DOHH2 (cell line): Measurements from ENCODE around the gene CRTAP.

Experiments
- H3F3A ChIP-seq: fragments of 200-600 bp; sonication (generic), shearing (Covaris generic); 2 replicates; pipeline ENCODE4 v1.6.0; 2016; ENCODE audit warnings: antibody characterized with exemption, mild to moderate bottlenecking; ENCODE audit not compliant: control insufficient read depth, insufficient read depth
- H3K27ac ChIP-seq: fragments of 200-600 bp; sonication (generic); 2 replicates; pipeline ENCODE4 v1.5.1; 2014; ENCODE audit warnings: low read depth, mild to moderate bottlenecking, low read length, moderate library complexity
- H3K27me3 ChIP-seq: fragments of 200-600 bp; sonication (generic); 2 replicates; pipeline ENCODE4 v1.6.1; 2014; ENCODE audit warnings: mild to moderate bottlenecking, low read length, mixed read lengths; ENCODE audit not compliant: control insufficient read depth
- H3K36me3 ChIP-seq: fragments of 200-600 bp; sonication (generic); 2 replicates; pipeline ENCODE4 v1.6.1; 2014; ENCODE audit warnings: mild to moderate bottlenecking, low read length, moderate library complexity, mixed read lengths; ENCODE audit not compliant: control insufficient read depth
- H3K4me1 ChIP-seq: fragments of 200-600 bp; sonication (generic); 2 replicates; pipeline ENCODE4 v1.6.1; 2014; ENCODE audit warnings: mild to moderate bottlenecking, low read length, mixed read lengths; ENCODE audit not compliant: control insufficient read depth
- H3K4me2 ChIP-seq: fragments of 200-600 bp; sonication (generic); 2 replicates; pipeline ENCODE4 v1.6.0; 2014; ENCODE audit warnings: mild to moderate bottlenecking, low read length, moderate library complexity
- H3K4me3 ChIP-seq: fragments of 200-600 bp; sonication (generic); 2 replicates; pipeline ENCODE4 v1.5.1; 2014; ENCODE audit warnings: mild to moderate bottlenecking, low read length, mixed read lengths
- H3K79me2 ChIP-seq: fragments of 200-600 bp; sonication (generic); 2 replicates; pipeline ENCODE4 v1.6.1; 2014; ENCODE audit warnings: mild to moderate bottlenecking, low read length, mixed read lengths; ENCODE audit not compliant: control insufficient read depth
- H3K9me2 ChIP-seq: fragments of 200-600 bp; sonication (generic); replicated peaks from 2 replicates; pipeline ENCODE4 v1.6.1; 2014; ENCODE audit warnings: mild to moderate bottlenecking, low read length, mixed read lengths; ENCODE audit not compliant: control insufficient read depth
- H3K9me3 ChIP-seq: fragments of 200-600 bp; sonication (generic); 2 replicates; pipeline ENCODE4 v1.6.1; 2014; ENCODE audit warnings: antibody characterized with exemption, low read length, mixed read lengths; ENCODE audit not compliant: control insufficient read depth, insufficient read depth
- H4K20me1 ChIP-seq: fragments of 200-600 bp; sonication (generic); 2 replicates; pipeline ENCODE4 v1.6.0; 2014; ENCODE audit warnings: low read depth, mild to moderate bottlenecking, antibody characterized with exemption, low read length, moderate library complexity; ENCODE audit not compliant: control insufficient read depth, insufficient read depth
- CTCF ChIP-seq: fragments of 200-600 bp; sonication (generic); IDR thresholded peaks from one replicate; pipeline ENCODE4 v1.5.1; 2014; ENCODE audit warnings: antibody characterized with exemption, mild to moderate bottlenecking, low read depth, low read length; ENCODE audit not compliant: poor library complexity, severe bottlenecking
- EZH2phosphoT487 ChIP-seq: fragments of 200-600 bp; sonication (generic); IDR thresholded peaks from 2 replicates; pipeline ENCODE4 v1.6.1; 2017; ENCODE audit warnings: borderline replicate concordance, mild to moderate bottlenecking, antibody characterized with exemption, low read length, moderate library complexity, mixed read lengths

Gene CRTAP

GRCh38 chr3:33099109-33099645 lies 14.6 kb upstream of the CRTAP start:
- peaks cover 6% of the 10 kb centered on the region; the same call in 1 of the 2 replicates for H3F3A ChIP-seq
- H3K4me1 ChIP-seq = peaks cover 16% of the 10 kb centered on the region
- TF ChIP-seq CTCF (no peak), EZH2phosphoT487 (no peak)
- no peaks in the 10 kb centered on the region for H3K9me3 ChIP-seq
- no peak overlapping the region for H3K27ac ChIP-seq
- no peaks in the 10 kb centered on the region for H3K27me3 ChIP-seq
- peaks cover 22% of the 10 kb centered on the region for H3K79me2 ChIP-seq
- H3K4me2 ChIP-seq = no peak overlapping the region
- H4K20me1 ChIP-seq = no peaks in the 10 kb centered on the region
- H3K36me3 ChIP-seq = peaks cover 3% of the 10 kb centered on the region; the same call in 1 of the 2 replicates
- no peaks in the 10 kb centered on the region for H3K9me2 ChIP-seq
- H3K4me3 ChIP-seq = no peak overlapping the region

- H3K9me2 ChIP-seq = no peaks in the 10 kb centered on the region
- peaks cover 16% of the 10 kb centered on the region for H3K4me1 ChIP-seq
- no peaks in the 10 kb centered on the region for H4K20me1 ChIP-seq
- H3K4me2 ChIP-seq = no peak overlapping the region
- peaks cover 3% of the 10 kb centered on the region; the same call in 1 of the 2 replicates for H3K36me3 ChIP-seq
- H3K9me3 ChIP-seq = no peaks in the 10 kb centered on the region
- H3K79me2 ChIP-seq = peaks cover 17% of the 10 kb centered on the region
- TF ChIP-seq CTCF = no peak
- TF ChIP-seq EZH2phosphoT487 = no peak
- no peaks in the 10 kb centered on the region for H3K27me3 ChIP-seq
- H3K4me3 ChIP-seq = no peak overlapping the region
- no peak overlapping the region for H3K27ac ChIP-seq
- H3F3A ChIP-seq = peaks cover 6% of the 10 kb centered on the region; the same call in 1 of the 2 replicates
These were observed 14.1 kb upstream of the CRTAP start for GRCh38 chr3:33099701-33100100.

- H4K20me1 ChIP-seq = no peaks in the 10 kb centered on the region
- TF ChIP-seq EZH2phosphoT487 = no peak
- TF ChIP-seq CTCF = no peak
These were observed 13.6 kb upstream of the CRTAP start for GRCh38 chr3:33100229-33100628.

More at GRCh38 chr3:33100229-33100628, 13.6 kb upstream of the CRTAP start:
- peaks cover 6% of the 10 kb centered on the region; the same call in 1 of the 2 replicates for H3F3A ChIP-seq
- no peaks in the 10 kb centered on the region for H3K27me3 ChIP-seq
- H3K36me3 ChIP-seq = peaks cover 3% of the 10 kb centered on the region; the same call in 1 of the 2 replicates
- peaks cover 16% of the 10 kb centered on the region for H3K79me2 ChIP-seq
- H3K9me2 ChIP-seq = no peaks in the 10 kb centered on the region
- H3K9me3 ChIP-seq = no peaks in the 10 kb centered on the region
- no peak overlapping the region for H3K27ac ChIP-seq
- no peak overlapping the region for H3K4me3 ChIP-seq
- peaks cover 16% of the 10 kb centered on the region for H3K4me1 ChIP-seq
- no peak overlapping the region for H3K4me2 ChIP-seq
